ENCODE data around the gene ELAVL2.

The ELAVL2 gene

DNA sequence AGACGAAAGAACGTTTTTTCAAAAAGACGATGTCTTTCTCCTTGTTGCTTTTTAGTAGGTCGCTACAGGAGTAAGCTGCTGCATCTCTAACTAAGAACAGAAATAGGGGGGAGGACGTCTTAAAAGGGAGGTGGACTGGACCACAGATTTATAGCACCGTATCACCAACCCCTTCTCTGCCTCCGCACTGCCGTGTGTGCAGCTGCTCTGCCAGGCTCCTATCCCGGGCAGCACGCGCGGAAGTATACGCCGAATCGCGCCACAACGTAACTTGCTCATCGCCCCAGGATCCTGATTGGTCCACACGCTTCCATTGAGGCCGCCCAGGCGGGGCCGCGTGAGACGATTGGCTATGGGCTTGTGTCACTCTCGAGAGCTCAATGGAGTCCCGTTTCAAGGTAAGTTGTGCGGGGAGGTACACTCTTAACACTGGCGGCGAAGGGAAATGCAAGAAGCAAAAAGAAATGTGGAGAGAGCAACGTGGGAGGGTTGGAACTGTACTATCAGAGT is at the start of gene ELAVL2:
TSS of gene ELAVL2 (minus strand) at position 121 of the 510 bp plus-strand sequence. CDS start 64,006 bp downstream, outside the sequence.
- TF ChIP-seq, protein P1, sequence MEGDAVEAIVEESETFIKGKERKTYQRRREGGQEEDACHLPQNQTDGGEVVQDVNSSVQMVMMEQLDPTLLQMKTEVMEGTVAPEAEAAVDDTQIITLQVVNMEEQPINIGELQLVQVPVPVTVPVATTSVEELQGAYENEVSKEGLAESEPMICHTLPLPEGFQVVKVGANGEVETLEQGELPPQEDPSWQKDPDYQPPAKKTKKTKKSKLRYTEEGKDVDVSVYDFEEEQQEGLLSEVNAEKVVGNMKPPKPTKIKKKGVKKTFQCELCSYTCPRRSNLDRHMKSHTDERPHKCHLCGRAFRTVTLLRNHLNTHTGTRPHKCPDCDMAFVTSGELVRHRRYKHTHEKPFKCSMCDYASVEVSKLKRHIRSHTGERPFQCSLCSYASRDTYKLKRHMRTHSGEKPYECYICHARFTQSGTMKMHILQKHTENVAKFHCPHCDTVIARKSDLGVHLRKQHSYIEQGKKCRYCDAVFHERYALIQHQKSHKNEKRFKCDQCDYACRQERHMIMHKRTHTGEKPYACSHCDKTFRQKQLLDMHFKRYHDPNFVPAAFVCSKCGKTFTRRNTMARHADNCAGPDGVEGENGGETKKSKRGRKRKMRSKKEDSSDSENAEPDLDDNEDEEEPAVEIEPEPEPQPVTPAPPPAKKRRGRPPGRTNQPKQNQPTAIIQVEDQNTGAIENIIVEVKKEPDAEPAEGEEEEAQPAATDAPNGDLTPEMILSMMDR (IDR thresholded peaks at IDR 0.05; ENCODE audit: insufficient read depth, missing control alignments) = no peak
- FAIRE-seq (peak; percentile 11), DNase-seq (ENCODE audit: insufficient read length, low spot score) (peak; percentile 28)

DNA sequence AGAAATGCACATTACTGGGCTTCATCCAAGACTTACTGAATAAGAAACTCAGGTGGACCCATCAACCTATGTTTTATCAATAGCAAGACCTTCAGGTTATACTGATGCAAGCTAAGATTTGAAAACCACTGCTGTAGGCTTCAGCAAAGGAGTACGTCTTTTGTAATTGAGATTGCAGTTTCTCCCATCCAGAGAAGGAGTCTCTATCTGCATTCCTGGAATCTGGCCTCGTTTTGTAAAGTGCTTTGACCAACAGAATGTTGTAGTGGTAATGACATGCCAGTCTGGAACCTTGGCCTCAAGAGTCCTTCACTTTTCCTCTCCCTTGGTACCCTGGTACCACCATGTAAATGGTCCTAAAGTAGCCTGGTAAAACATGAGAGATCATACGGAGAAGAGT is 32.2 kb upstream of the ELAVL2 start:
- DNase-seq (ENCODE audit: insufficient read length, low spot score) (no peak), FAIRE-seq (no peak)
- TF ChIP-seq, protein P1 (IDR thresholded peaks at IDR 0.05; ENCODE audit: insufficient read depth, missing control alignments) = no peak

DNA sequence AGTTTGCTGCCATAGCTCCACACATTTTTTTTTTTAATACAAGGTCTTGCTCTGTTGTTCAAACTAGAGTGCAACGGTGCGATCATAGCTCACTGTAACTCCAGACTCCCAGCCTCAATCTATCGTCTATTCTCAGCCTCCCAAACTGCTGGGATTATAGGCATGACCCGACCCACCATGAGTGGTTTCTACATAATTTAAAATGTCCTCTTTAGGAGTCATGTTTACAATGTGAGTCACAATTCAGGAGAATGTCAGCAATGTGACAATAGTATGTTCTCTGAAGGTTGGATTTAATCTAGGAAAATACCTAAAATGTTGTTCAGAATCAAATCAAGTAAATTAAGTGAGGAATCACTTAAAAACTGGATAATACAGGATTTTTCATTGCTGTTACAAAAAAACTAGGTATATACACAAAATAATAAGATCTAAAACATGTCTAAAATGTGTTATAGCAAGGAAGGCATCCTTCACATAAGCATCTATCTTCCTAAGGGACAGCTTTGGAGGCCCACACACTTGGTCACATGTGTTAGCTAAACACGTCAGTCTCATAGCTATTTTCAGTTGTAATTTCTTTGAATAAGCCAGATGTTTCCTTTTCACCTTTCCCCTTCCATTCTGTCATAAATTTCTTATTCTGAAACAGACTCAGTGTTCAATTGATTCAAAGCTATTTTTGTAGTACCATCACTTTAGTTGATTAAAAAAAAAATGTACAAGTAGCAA is 30.0 kb upstream of the ELAVL2 start:
- TF ChIP-seq, protein P1 (IDR thresholded peaks at IDR 0.05; ENCODE audit: insufficient read depth, missing control alignments) = no peak
- DNase-seq (ENCODE audit: insufficient read length, low spot score) = no peak
- no peak for FAIRE-seq

DNA sequence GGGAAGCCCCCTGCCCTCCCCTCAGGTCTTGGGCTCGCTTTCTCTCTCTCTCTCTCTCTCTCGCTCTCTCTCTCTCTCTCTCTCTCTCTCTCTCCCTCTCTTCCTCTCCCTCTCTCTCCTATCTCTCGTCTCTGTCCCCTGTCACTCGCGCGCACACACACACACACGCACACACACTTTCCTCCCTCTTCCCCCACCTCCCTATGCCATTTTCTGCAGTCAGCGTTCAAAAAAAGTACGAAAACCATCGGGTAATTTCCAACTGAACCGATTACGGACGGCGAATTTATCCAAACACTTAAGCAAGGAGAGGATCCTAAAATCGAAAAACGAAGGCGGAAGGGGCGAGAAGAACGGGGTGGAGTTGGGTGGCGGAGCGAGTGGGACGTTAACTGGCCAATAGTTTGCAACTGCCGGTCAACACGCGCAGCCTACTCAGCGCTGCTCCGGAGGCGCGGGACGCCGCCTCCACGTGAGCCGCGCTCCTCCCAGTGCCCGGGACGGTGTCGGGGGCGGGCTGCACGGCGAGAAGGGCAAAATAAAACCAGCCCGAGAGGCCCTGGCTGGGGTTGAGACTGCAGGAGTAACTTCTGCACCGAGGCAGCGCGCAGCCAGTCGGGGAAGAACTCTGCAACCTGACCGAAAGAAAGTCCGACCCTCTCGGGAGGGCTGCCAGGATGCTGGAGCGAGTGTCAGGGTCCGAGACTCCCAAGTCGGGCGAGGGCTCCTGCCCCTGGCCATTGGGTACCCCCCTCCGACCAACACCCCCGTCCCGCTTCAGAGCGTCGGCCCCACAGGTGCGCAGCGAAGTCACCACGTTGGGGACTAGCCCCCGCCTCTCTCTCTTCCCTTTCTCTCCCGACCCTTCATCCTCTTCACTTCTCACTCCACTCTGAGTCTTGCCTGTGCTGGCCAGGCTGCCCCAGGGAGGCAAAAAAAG is 24.9 kb upstream of the ELAVL2 start:
- TF ChIP-seq, protein P1 (IDR thresholded peaks at IDR 0.05; ENCODE audit: insufficient read depth, missing control alignments) = no peak
- peak; percentile 21 for DNase-seq (ENCODE audit: insufficient read length, low spot score)
- FAIRE-seq = no peak

DNA sequence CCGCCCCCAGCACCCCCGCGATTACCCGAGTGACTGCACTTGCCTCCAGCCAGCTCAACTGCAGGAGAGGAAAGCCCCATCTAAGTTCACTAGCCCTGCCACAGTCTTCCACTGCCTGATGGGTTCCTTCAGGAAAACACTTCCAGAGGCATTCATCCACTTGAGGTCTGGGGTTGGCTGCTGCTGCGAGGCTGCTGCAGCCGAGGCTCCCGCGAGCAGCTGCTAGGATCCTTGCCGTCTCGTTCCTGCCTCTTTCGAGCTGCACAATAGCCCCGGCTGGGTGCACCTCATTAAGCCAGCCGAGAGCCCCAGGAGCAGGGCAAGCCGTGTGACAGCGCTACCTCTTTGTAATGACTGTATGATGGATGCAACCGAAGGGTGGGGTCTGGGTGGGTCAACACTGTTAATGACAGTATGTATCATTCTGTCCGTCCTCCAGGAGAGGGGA is 24.2 kb upstream of the ELAVL2 start:
- DNase-seq (ENCODE audit: insufficient read length, low spot score) (peak; percentile 30), FAIRE-seq (no peak)
- TF ChIP-seq, protein P1 (IDR thresholded peaks at IDR 0.05; ENCODE audit: insufficient read depth, missing control alignments) = no peak

DNA sequence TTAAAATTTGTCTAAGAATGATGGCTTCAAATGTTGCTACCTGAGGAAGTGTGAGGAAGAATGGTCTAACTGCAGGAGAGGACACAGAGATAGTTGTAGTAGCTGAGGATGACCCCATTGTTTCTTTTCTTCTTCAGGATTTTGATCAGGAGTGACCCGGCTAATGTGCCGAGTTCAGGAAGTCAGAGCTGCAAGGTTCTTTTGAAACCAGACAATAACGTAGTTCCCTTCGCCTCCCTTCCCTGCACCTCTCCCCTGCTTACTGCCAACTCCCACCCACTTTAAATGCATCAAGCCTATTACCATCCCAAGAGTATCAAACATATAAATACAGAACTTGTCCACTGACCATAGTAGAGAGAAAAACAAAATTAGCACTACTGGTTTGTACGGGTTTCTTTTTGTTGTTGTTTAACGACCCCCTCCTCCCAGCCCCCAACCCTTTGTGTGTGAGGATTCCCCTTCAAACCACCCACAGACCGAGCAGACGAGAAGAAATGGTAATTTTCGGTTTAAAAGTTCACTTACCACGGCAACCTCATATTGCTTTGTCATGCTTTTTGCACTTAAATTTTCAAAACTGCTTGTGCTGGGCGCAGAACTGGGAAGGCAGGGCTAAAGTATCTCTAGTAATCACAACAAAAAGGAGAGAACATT is 23.5 kb upstream of the ELAVL2 start:
- FAIRE-seq = no peak
- DNase-seq (ENCODE audit: insufficient read length, low spot score) = no peak
- TF ChIP-seq, protein P1 (IDR thresholded peaks at IDR 0.05; ENCODE audit: insufficient read depth, missing control alignments) = no peak

Measured in D721Med (cell line).